H1 (cell line): ENCODE data around the gene INAFM1. TPM values are rescaled to one million over a fixed set of nuclear protein-coding genes. Genes with fewer than 3 reads are reported as not detected.

ENCODE experiments used
- MAX ChIP-seq: IDR thresholded peaks from 2 replicates; pipeline ENCODE4 v1.6.1; 2012; ENCODE audit warnings: inconsistent platforms
- POLR2AphosphoS5 ChIP-seq: IDR thresholded peaks from 2 replicates; pipeline ENCODE4 v1.6.1; 2011; ENCODE audit warnings: low read depth, low read length
- SUZ12 ChIP-seq: fragments of 200-600 bp; sonication (generic); IDR thresholded peaks from 2 replicates; pipeline ENCODE4 v1.6.1; 2012; ENCODE audit warnings: mild to moderate bottlenecking, inconsistent platforms, low read length, moderate library complexity, mixed read lengths
- TEAD4 ChIP-seq: IDR thresholded peaks from 2 replicates; pipeline ENCODE4 v1.6.1; 2012; ENCODE audit warnings: low read depth, low read length, inconsistent platforms, mixed read lengths
- polyA plus RNA-seq, 7 experiments: library from polyadenylated mRNA; depleted of rRNA in 3 of 7; stranded (reverse) in 5 of 7; unstranded in 2 of 7; fragments of >200 nt in 5 of 7; fragments of 200-250 nt in 2 of 7; gene quantifications; 1 replicate in 5 of 7; 2 replicates in 1 of 7; 4 replicates in 1 of 7; pipeline versions ENCODE4 v1.2.1 to v1.2.3, GENCODE V29; 2011 to 2013; ENCODE audit warnings: missing spikeins in 2 of 7, mixed read lengths in 2 of 7
- total RNA-seq: library from RNA; stranded (reverse); fragmentation: NEBNext Ultra II Directional; extraction: Animal tissue kit (Norgen Biotek cat#: 25700); gene quantifications from 2 replicates; pipeline ENCODE4 v1.2.1, GENCODE V29; 2021
- TF ChIP-seq, protein P1 (sequence below), 3 experiments: IDR thresholded peaks; 1 replicate in 2 of 3; 2 replicates in 1 of 3; pipeline versions ENCODE4 v1.5.1 to v1.6.1; 2011; ENCODE audit warnings: low read length in 3 of 3, mild to moderate bottlenecking in 3 of 3, inconsistent platforms in 2 of 3, low read depth in 1 of 3, moderate library complexity in 1 of 3; ENCODE audit not compliant: insufficient read depth in 1 of 3; ENCODE audit errors: control extremely low read depth in 1 of 3

INAFM1 gene
- total and polyA plus RNA-seq, 2 of the 8 experiments (the other 6 are each of a cell fraction or from before 2014, with no cell fraction given): 2.6 to 3.4 TPM

DNA sequence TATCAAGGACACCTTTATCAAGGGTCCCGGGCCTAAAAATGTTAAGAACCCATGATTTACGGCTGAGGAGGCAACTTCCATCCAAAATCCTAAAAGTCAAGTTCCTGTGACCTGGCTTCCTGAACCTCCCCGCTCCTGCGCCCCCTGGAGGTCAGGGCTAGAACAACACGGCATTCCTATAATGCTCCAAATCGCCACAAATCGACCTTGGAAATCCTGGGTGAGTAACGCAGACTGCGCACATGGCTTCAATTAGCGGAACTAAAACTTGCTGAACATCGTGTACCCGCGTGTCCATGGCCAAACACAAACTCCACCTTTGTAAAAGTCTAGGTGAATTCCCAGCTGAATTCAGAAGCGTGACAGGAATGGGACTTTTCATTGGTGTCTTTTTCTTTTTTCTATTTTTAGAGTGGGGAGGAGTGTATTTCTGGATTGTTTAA is 30.6 kb downstream of the INAFM1 start (continued):
- TF ChIP-seq, protein P1, sequence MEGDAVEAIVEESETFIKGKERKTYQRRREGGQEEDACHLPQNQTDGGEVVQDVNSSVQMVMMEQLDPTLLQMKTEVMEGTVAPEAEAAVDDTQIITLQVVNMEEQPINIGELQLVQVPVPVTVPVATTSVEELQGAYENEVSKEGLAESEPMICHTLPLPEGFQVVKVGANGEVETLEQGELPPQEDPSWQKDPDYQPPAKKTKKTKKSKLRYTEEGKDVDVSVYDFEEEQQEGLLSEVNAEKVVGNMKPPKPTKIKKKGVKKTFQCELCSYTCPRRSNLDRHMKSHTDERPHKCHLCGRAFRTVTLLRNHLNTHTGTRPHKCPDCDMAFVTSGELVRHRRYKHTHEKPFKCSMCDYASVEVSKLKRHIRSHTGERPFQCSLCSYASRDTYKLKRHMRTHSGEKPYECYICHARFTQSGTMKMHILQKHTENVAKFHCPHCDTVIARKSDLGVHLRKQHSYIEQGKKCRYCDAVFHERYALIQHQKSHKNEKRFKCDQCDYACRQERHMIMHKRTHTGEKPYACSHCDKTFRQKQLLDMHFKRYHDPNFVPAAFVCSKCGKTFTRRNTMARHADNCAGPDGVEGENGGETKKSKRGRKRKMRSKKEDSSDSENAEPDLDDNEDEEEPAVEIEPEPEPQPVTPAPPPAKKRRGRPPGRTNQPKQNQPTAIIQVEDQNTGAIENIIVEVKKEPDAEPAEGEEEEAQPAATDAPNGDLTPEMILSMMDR (IDR thresholded peaks at IDR 0.05; ENCODE audit: control extremely low read depth in 1 of 3, insufficient read depth in 1 of 3, low read depth in 1 of 3, low read length in 3 of 3): peak; percentile 79 to 98 (median 94)
- TF ChIP-seq SUZ12 (no peak), TEAD4 (peak; percentile 83), MAX (peak; percentile 65), POLR2AphosphoS5 (no peak)
